K562 (cell line): ENCODE results near the gene ZNF549. TPM values are rescaled to one million over a fixed set of nuclear protein-coding genes. Genes with fewer than 3 reads are reported as not detected.
A peak's percentile ranks its signal among the peaks of the same experiment; 100 is the strongest.

Experiments
- CXXC5 ChIP-seq: fragments of 250-450 bp; sonication (Bioruptor Pico); IDR thresholded peaks from 2 replicates; pipeline ENCODE4 v1.8.0; 2022; ENCODE audit warnings: inconsistent platforms, mild to moderate bottlenecking, moderate library complexity
- GABPA ChIP-seq: fragments of 200-800 bp; sonication (Bioruptor generic); conservative IDR thresholded peaks from 2 replicates; pipeline ENCODE4 v1.6.1; 2016; ENCODE audit warnings: low read depth, missing genetic modification characterization, missing compliant biosample characterization
- PHTF2 ChIP-seq: fragments of 250-450 bp; sonication (Bioruptor Pico); IDR thresholded peaks from 2 replicates; pipeline ENCODE4 v1.5.0; 2021; ENCODE audit warnings: mild to moderate bottlenecking
- RBFOX2 ChIP-seq: fragments of 200-400 bp; formaldehyde crosslinking; IDR thresholded peaks from 2 replicates; pipeline ENCODE4 v1.6.1; 2017; ENCODE audit warnings: low read depth, mild to moderate bottlenecking, low read length, moderate library complexity
- YBX1 ChIP-seq: fragments of 450-650 bp; IDR thresholded peaks from 2 replicates; pipeline ENCODE4 v1.7.1; 2016; ENCODE audit warnings: mild to moderate bottlenecking
- YY1 ChIP-seq, 3 experiments: IDR thresholded peaks; 2 replicates each; pipeline ENCODE4 v1.6.1; 2011; ENCODE audit warnings: low read length in 2 of 3, mild to moderate bottlenecking in 2 of 3, moderate library complexity in 2 of 3, borderline replicate concordance in 1 of 3, control low read depth in 1 of 3, low read depth in 1 of 3; ENCODE audit not compliant: insufficient read depth in 3 of 3, insufficient replicate concordance in 2 of 3, control insufficient read depth in 1 of 3, insufficient read length in 1 of 3; ENCODE audit errors: extremely low read depth in 1 of 3
- ZNF24 ChIP-seq: fragments of 450-650 bp; IDR thresholded peaks from 2 replicates; pipeline ENCODE4 v1.6.1; 2016
- ZNF75A ChIP-seq: fragments of 450-650 bp; formaldehyde crosslinking; IDR thresholded peaks from 2 replicates; pipeline ENCODE4 v1.4.0; 2020; ENCODE audit warnings: mild to moderate bottlenecking
- polyA plus RNA-seq, 8 experiments: library from polyadenylated mRNA; depleted of rRNA in 4 of 8; stranded (reverse) in 5 of 8; unstranded in 3 of 8; fragments of >200 nt; fragmentation: Nextera tagmentation in 2 of 8; fragmentation: Illumina TruSeq in 1 of 8; extraction: Ambion mirVana in 2 of 8; extraction: Trizol in 1 of 8; gene quantifications; 2 replicates each; pipeline versions ENCODE4 v1.2.1 to v1.2.3, GENCODE V29; 2011 to 2014; ENCODE audit warnings: inconsistent platforms in 1 of 8, missing spikeins in 1 of 8
- total RNA-seq, 7 experiments: library from RNA; depleted of rRNA in 6 of 7; stranded (reverse); fragments of >200 nt in 6 of 7; fragmentation: Illumina TruSeq in 2 of 7; extraction: Trizol in 2 of 7; gene quantifications; 2 replicates each; pipeline versions ENCODE4 v1.2.1 to v1.2.3, GENCODE V29; 2011 to 2021; ENCODE audit warnings: low replicate concordance in 1 of 7
- TF ChIP-seq, protein P1 (sequence below): fragments of 450-650 bp; IDR thresholded peaks from 2 replicates; pipeline ENCODE4 v1.6.1; 2016; ENCODE audit warnings: mild to moderate bottlenecking, moderate library complexity

ZNF549 gene
- total and polyA plus RNA-seq, 9 of the 15 experiments (the other 6 are each of a cell fraction or from before 2014, with no cell fraction given) = 0.03 to 0.68 (median 0.25) TPM

DNA sequence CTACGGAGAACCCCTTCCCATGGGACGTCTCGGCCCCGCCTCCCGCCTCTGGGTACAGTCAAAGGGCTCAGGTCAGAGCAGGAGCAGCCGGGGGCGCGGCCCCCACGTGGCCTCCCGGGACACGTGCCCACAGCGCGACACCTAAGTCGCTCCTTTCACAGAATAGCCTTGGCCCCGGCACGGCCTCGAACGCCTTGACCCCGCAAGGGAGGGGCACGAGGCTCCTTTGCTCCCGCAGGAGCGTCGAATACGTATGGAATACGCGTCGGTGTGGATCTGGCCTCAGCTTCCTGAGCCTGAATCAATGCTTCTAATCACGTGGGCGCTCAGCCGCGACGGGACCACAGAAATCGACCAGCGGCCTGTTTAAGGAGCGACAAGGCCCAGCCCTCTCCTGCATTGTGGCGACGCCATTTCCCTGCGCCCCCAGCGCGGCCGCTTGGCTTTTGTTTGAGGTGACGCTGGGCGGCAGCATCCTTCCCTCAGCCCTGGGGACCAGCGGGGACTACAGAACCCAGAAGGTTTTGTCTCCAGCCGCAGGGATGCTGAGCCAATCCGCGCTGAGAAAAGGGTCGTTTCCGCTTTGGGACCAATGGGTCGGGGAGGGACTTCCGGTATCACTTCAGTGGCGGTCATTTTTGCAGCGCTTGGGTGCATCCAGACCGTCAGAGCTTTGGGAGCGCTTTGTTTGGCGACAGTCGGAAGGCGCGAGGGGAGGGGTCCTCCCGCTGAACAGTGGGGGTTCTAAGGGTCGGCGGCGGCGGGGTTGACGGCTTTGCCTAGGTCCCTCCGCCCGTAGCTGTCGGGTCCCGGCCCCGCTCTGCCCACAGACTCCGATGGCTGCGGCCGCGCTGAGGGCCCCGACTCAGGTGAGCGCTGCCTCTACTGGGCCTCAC is 56.6 kb downstream of the ZNF549 start, which contains the start of gene ZIK1 (continued):
- TF ChIP-seq, protein P1, sequence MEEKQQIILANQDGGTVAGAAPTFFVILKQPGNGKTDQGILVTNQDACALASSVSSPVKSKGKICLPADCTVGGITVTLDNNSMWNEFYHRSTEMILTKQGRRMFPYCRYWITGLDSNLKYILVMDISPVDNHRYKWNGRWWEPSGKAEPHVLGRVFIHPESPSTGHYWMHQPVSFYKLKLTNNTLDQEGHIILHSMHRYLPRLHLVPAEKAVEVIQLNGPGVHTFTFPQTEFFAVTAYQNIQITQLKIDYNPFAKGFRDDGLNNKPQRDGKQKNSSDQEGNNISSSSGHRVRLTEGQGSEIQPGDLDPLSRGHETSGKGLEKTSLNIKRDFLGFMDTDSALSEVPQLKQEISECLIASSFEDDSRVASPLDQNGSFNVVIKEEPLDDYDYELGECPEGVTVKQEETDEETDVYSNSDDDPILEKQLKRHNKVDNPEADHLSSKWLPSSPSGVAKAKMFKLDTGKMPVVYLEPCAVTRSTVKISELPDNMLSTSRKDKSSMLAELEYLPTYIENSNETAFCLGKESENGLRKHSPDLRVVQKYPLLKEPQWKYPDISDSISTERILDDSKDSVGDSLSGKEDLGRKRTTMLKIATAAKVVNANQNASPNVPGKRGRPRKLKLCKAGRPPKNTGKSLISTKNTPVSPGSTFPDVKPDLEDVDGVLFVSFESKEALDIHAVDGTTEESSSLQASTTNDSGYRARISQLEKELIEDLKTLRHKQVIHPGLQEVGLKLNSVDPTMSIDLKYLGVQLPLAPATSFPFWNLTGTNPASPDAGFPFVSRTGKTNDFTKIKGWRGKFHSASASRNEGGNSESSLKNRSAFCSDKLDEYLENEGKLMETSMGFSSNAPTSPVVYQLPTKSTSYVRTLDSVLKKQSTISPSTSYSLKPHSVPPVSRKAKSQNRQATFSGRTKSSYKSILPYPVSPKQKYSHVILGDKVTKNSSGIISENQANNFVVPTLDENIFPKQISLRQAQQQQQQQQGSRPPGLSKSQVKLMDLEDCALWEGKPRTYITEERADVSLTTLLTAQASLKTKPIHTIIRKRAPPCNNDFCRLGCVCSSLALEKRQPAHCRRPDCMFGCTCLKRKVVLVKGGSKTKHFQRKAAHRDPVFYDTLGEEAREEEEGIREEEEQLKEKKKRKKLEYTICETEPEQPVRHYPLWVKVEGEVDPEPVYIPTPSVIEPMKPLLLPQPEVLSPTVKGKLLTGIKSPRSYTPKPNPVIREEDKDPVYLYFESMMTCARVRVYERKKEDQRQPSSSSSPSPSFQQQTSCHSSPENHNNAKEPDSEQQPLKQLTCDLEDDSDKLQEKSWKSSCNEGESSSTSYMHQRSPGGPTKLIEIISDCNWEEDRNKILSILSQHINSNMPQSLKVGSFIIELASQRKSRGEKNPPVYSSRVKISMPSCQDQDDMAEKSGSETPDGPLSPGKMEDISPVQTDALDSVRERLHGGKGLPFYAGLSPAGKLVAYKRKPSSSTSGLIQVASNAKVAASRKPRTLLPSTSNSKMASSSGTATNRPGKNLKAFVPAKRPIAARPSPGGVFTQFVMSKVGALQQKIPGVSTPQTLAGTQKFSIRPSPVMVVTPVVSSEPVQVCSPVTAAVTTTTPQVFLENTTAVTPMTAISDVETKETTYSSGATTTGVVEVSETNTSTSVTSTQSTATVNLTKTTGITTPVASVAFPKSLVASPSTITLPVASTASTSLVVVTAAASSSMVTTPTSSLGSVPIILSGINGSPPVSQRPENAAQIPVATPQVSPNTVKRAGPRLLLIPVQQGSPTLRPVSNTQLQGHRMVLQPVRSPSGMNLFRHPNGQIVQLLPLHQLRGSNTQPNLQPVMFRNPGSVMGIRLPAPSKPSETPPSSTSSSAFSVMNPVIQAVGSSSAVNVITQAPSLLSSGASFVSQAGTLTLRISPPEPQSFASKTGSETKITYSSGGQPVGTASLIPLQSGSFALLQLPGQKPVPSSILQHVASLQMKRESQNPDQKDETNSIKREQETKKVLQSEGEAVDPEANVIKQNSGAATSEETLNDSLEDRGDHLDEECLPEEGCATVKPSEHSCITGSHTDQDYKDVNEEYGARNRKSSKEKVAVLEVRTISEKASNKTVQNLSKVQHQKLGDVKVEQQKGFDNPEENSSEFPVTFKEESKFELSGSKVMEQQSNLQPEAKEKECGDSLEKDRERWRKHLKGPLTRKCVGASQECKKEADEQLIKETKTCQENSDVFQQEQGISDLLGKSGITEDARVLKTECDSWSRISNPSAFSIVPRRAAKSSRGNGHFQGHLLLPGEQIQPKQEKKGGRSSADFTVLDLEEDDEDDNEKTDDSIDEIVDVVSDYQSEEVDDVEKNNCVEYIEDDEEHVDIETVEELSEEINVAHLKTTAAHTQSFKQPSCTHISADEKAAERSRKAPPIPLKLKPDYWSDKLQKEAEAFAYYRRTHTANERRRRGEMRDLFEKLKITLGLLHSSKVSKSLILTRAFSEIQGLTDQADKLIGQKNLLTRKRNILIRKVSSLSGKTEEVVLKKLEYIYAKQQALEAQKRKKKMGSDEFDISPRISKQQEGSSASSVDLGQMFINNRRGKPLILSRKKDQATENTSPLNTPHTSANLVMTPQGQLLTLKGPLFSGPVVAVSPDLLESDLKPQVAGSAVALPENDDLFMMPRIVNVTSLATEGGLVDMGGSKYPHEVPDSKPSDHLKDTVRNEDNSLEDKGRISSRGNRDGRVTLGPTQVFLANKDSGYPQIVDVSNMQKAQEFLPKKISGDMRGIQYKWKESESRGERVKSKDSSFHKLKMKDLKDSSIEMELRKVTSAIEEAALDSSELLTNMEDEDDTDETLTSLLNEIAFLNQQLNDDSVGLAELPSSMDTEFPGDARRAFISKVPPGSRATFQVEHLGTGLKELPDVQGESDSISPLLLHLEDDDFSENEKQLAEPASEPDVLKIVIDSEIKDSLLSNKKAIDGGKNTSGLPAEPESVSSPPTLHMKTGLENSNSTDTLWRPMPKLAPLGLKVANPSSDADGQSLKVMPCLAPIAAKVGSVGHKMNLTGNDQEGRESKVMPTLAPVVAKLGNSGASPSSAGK = peak; percentile 39; the same call in 1 of the 2 replicates
- TF ChIP-seq PHTF2 (CRISPR knock-in tag) = no peak
- peak in 1 of 3 experiments; percentile 8 for TF ChIP-seq YY1 (IDR thresholded peaks at IDR 0.05; ENCODE audit: borderline replicate concordance in 1 of 3, control insufficient read depth in 1 of 3, extremely low read depth in 1 of 3, insufficient read depth in 3 of 3, insufficient read length in 1 of 3, insufficient replicate concordance in 2 of 3, low read depth in 1 of 3, low read length in 2 of 3)
- no peak for TF ChIP-seq ZNF24
- TF ChIP-seq YBX1 = no peak
- 0 out of 2 replicates have a peak, but pooled peaks have one; percentile 21 for TF ChIP-seq RBFOX2
- TF ChIP-seq GABPA (tag) = peak; percentile 64
- no peak for TF ChIP-seq CXXC5 (CRISPR knock-in tag)
- no peak for TF ChIP-seq ZNF75A
